Fibroblast of the aortic adventitia (primary cell): ENCODE results near the gene CAMK1D. TPM values are rescaled to one million over a fixed set of nuclear protein-coding genes. Genes with fewer than 3 reads are reported as not detected.

Source experiments
- DNase-seq: peaks from one replicate; pipeline ENCODE4 v3.0.0-alpha.2; 2010; ENCODE audit warnings: low read depth
- H3K4me3 ChIP-seq: 2 replicates; pipeline ENCODE4 v1.5.1; 2011; ENCODE audit warnings: low read depth, mild to moderate bottlenecking, control low read depth, low read length, moderate library complexity
- total RNA-seq: library from RNA; depleted of rRNA; stranded (reverse); fragments of >200 nt; gene quantifications from 2 replicates; pipeline ENCODE4 v1.2.3, GENCODE V29; 2012; ENCODE audit warnings: low replicate concordance
- TF ChIP-seq, protein P1 (sequence below): IDR thresholded peaks from 2 replicates; pipeline ENCODE4 v1.5.1; 2011; ENCODE audit warnings: mild to moderate bottlenecking, low read length, control low read depth, inconsistent platforms; ENCODE audit not compliant: insufficient read depth

The CAMK1D gene
- total RNA-seq, 1 donor, result 9.8 TPM

DNA sequence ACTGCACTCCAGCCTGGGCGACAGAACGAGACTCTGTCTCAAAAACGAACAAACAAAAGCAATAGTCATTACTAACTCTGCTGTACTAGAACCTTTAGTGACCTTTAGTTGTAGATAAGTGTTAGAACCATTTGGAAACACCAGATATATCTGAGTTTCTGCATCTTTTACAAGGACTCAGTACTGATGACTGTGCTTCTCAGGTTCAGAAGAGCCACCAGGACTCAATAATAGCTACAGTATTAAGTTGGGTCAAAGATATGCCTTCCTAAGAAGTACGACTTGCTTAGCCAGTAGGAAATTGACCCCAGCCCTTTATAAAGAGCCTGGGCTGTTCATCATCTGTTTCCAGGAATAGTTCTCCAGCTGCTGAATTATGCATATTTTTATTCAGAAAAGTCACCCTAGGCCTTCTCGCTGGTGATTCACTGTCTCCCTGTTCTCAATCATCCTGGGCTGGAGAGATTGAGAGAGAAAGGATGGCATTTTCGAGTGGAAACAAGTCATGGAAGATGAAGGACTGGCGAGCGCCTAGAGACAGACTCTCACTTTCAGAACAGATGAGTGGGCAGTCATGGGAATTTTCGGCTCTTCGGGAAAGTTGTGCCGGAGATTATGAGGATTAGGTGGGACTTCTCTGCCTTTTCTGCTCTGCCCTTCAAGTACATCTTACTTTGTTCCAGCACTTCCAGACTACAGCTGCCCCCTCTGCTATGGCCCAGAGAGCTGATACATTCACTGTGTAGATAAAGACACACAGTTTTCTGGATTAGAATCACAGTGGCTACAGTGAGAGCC, 336.1 kb downstream of the CAMK1D start:
- TF ChIP-seq, protein P1, sequence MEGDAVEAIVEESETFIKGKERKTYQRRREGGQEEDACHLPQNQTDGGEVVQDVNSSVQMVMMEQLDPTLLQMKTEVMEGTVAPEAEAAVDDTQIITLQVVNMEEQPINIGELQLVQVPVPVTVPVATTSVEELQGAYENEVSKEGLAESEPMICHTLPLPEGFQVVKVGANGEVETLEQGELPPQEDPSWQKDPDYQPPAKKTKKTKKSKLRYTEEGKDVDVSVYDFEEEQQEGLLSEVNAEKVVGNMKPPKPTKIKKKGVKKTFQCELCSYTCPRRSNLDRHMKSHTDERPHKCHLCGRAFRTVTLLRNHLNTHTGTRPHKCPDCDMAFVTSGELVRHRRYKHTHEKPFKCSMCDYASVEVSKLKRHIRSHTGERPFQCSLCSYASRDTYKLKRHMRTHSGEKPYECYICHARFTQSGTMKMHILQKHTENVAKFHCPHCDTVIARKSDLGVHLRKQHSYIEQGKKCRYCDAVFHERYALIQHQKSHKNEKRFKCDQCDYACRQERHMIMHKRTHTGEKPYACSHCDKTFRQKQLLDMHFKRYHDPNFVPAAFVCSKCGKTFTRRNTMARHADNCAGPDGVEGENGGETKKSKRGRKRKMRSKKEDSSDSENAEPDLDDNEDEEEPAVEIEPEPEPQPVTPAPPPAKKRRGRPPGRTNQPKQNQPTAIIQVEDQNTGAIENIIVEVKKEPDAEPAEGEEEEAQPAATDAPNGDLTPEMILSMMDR, result no peak
- no peak overlapping the region for H3K4me3 ChIP-seq
- DNase-seq, result no peak

DNA sequence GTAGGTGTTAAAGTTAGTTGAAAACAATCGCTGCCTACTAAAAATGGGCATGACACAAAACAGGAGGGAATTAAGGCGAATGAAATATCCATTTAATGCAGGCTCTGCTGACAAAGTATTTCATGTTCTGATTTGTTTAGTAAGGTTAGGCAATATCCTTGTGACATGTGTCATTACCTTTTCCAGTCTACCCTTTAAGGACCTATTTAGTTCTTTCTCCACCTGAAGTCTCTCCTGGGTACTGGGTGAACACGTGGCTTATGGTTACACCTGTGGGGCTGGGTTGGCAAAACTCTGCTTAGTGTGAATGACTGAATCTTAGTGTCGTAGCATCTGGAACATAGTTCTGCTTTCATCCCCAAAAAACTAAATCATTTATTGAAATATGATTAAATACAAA, 338.6 kb downstream of the CAMK1D start:
- no peak overlapping the region for H3K4me3 ChIP-seq
- TF ChIP-seq, protein P1, result no peak
- DNase-seq, result no peak

DNA sequence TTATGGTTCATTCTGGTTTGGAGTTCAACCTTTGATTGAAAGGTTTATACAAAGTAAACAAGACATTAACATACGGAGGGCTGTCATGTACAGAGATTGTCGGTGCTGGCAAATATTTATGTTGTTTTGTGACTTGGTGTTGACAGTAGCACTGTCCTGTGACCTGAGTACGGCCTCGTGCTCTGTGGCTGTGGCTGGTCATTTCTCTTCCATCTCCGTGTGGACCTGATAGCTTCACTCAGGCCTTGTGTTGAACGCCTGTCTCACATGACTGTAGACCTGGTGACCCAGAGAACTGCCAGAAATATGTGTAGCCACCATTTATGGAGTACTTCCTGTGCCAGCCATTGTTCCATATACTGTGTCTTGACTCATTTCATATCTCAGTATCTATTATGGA, 340.5 kb downstream of the CAMK1D start:
- no peak overlapping the region for H3K4me3 ChIP-seq
- TF ChIP-seq, protein P1, result no peak
- DNase-seq, result no peak

DNA sequence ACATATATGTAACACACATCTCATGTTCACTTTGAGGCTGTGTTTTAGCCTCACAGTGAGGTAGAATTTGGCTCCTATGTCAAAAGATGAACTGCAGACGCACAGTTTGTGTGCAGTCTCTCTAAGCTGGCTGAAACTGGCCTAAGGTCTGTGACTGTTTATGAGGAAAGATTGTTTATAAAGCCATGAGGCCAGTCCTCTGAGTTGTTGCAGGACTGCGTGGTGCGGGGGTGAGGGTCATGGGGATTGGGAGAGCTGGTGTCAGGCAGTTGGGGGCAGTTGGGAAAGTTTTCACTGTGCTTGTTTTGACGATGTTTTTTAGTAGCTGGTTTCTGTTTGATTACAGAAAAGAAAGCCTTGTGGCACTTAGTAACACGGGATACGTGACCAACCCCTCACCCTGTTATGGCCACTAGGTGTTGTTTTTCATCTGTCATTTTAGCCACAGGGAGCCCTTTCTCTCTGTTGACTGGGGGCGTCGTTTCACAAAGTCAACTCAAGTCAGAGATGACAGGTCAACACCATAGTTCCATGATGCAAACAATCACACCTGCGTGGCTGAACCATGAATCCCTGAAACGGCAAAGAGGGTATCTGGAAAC, 341.3 kb downstream of the CAMK1D start:
- no peak overlapping the region for H3K4me3 ChIP-seq
- no peak for DNase-seq
- TF ChIP-seq, protein P1, result no peak

DNA sequence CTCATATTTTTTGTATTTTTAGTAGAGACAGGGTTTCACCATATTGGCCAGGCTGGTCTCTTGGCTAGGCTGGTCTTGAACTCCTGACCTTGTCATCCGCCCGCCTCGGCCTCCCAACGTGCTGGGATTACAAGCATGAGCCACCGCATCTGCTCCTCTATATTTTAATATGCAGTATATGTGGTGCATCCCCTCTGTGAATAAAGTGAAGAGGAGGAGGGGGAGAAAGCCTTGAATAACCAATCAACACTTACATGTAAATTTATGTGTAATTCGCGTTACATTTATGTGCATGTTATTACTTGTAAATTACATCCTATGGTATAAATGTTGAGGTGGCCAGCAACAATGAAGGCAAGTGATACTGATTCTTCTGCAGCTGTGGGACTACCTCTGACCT, 342.2 kb downstream of the CAMK1D start:
- TF ChIP-seq, protein P1, result no peak
- DNase-seq, result no peak
- no peak overlapping the region for H3K4me3 ChIP-seq

DNA sequence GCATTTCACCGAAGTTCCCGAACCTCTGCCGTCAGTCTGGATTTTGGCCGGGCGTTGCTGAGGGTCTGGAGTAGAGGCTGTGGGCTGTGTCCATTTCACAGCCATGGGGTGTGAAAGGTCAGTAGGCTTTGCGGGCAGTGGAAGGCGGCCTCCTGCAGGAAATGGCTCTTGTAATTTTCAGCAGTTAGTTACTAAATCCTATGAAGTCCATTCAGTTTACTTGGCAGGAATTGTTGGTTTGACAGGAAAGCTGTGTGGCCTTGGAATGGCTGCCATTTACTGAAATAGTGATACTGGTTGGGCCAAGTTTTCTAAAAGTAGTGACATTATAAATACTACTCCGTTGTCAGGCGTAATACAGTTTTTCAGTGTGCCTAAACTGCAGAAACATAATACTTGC, 348.4 kb downstream of the CAMK1D start:
- TF ChIP-seq, protein P1, result no peak
- DNase-seq, result no peak
- H3K4me3 ChIP-seq, result no peak overlapping the region
